Skin of body (tissue), 2 donors: ENCODE measurements around the gene RNU6-1. TPM values are rescaled to one million over a fixed set of nuclear protein-coding genes. Genes with fewer than 3 reads are reported as not detected.

Source experiments
- DNase-seq: peaks from one replicate; lab custom pipeline; 2025; lab: John Stamatoyannopoulos, UW
- total RNA-seq: library from RNA; depleted of rRNA; stranded (reverse); fragments of >200 nt; gene quantifications from one replicate; pipeline ENCODE4 v1.2.3, GENCODE V29; 2014

RNU6-1 gene
- total RNA-seq, 1 donor from 2014 or later, result not detected

DNA sequence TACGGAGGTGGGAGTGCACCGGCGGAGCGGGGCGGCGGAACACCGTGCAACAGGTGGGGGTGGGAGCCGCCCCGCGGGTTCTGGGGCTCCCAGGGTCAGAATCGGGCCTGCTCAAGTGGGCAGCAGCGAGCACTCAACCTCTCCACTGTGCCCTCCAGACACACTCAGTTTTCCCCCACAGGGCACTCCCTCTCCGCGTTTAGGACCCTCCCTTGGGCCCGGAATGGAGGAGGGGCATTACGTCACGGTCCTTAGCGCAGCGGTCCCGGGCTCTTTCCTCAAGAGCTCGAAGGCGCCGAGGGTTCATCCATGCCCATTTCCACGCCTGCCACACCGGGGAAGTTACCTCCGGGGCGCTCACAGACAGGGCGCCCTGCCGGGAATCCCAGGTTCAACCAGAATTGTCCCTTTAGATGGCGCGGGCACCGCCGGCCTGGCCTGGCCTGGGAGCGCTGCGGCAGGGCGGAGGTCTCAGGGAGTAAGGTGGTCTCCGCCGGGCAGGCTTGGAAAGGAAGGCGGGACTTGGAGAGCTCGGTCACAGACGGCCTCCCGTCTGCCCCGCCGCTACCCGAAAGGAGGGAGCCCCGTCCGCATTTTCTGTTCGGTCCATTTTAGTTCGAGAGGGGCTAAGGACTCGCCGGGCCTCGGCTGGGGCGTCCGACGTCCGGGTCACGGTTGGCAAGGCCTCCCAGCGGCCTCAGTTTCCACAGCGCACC lies 5.1 kb downstream of the RNU6-1 start:
- no peak for DNase-seq

- no peak for DNase-seq
These were observed 5.9 kb downstream of the RNU6-1 start for GRCh38 chr15:67833710-67834511.

GRCh38 chr15:67832897-67833709 lies 6.7 kb downstream of the RNU6-1 start:
- DNase-seq, result no peak

- no peak for DNase-seq
These were observed 7.8 kb downstream of the RNU6-1 start for GRCh38 chr15:67832031-67832551.

GRCh38 chr15:67831363-67831762 lies 8.5 kb downstream of the RNU6-1 start:
- no peak for DNase-seq

- DNase-seq, result no peak
These were observed 10.0 kb downstream of the RNU6-1 start for GRCh38 chr15:67829647-67830504.

DNA sequence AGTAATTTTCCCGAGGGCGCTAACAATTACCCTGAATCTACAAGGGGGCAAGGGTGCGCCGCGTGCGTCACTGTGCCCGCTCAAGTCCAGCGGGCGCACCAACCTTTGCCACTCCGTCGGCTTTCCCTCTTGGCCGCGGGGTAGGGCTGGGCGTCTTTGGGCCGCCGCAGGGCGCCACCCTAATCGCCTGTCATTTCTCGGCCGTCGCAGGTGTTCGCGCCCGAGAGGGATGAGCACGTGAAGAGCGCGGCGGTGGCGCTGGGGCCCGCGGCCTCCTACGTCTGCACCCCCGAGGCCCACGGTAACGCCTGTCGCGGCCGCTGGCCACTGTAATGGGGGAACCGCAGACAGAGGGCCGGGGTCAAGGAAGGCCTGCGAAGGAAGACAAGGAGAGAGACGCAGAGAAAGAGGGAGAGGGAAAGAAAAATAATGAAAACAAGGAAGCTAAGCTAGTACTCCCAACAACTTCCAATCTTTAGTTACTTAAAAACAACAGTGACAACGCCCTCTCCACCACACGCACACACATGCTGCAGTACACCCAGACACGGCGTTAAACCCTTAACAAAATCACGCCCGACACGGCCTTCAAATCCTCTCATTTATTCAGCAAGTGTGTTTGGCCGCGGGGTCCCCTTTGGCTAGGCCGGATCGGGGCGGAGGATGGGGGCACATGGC lies 10.7 kb downstream of the RNU6-1 start:
- no peak for DNase-seq

DNA sequence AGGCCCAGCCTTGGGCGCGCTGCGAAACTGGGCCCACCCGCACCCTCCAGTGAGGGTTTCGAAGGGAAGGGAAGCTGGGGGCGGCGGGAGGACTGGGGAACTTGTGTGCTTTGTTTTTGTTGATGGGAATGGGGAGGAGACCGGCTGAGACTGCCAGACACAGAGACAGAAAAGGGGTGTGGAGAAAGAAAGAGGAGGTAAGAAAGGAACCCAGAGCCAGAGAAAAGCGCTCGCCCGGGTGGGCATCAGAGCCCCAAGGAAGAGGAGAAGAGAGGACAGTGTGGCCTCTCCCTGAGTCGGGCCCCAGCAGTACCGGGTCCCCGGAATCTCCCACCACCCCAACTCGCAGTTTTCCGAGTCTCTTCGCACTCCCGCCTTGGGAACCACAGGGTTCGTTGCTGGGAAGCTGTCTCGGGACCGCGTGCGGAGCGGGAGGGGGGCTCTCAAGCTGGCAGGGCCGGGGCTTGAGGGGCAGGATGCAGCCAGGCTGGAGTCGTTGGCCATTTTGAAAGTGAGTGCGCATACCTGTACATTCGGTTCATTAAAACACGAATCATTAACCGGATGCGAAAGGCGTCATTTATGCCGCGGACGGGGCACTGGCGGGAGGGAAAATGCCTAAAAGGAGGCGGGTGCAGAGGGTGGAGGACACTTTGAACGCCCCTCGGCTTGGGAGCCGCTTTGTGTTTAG lies 11.4 kb downstream of the RNU6-1 start:
- DNase-seq, result no peak

DNA sequence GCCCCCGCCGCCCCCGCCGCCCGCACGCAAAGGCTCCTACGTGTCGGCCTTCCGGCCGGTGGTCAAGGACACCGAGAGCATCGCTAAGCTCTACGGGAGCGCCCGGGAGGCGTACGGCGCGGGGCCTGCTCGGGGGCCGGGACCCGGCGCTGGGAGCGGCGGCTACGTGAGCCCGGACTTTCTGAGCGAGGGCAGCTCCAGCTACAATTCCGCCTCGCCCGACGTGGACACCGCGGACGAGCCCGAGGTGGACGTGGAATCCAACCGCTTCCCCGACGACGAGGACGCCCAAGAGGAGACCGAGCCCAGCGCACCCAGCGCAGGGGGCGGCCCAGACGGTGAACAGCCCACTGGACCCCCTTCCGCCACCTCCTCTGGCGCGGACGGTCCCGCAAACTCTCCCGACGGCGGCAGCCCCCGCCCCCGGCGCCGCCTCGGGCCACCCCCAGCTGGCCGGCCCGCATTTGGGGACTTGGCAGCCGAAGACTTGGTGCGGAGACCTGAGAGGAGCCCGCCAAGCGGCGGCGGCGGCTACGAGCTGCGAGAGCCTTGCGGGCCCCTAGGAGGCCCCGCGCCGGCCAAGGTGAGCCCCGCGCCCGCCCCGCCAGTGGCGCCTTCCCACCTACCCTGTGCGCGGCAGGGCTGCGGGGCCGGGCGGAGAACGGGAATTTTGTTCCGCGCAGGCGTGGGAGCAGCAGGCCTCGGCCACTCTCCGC lies 12.1 kb downstream of the RNU6-1 start:
- no peak for DNase-seq

DNA sequence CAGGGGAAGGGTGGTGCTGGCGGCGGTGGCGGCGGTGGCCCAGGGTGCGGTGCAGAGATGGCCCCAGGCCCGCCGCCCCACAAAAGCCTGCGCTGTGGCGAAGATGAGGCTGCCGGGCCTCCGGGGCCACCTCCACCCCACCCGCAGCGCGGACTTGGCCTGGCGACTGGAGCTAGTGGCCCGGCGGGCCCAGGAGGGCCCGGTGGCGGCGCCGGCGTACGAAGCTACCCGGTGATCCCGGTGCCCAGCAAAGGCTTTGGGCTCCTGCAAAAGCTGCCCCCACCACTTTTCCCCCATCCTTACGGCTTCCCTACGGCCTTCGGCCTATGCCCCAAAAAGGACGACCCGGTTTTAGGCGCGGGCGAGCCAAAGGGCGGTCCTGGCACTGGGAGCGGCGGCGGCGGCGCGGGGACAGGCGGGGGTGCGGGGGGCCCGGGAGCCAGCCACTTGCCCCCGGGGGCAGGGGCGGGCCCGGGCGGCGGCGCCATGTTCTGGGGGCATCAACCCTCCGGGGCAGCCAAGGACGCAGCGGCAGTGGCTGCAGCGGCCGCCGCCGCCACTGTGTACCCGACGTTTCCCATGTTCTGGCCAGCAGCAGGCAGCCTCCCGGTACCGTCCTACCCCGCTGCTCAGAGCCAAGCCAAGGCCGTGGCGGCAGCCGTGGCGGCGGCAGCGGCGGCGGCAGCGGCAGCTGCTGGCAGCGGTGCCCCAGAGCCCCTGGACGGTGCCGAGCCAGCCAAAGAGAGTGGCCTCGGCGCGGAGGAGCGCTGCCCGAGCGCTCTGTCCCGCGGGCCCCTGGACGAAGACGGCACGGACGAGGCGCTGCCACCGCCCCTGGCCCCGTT lies 12.9 kb downstream of the RNU6-1 start:
- DNase-seq, result no peak

DNA sequence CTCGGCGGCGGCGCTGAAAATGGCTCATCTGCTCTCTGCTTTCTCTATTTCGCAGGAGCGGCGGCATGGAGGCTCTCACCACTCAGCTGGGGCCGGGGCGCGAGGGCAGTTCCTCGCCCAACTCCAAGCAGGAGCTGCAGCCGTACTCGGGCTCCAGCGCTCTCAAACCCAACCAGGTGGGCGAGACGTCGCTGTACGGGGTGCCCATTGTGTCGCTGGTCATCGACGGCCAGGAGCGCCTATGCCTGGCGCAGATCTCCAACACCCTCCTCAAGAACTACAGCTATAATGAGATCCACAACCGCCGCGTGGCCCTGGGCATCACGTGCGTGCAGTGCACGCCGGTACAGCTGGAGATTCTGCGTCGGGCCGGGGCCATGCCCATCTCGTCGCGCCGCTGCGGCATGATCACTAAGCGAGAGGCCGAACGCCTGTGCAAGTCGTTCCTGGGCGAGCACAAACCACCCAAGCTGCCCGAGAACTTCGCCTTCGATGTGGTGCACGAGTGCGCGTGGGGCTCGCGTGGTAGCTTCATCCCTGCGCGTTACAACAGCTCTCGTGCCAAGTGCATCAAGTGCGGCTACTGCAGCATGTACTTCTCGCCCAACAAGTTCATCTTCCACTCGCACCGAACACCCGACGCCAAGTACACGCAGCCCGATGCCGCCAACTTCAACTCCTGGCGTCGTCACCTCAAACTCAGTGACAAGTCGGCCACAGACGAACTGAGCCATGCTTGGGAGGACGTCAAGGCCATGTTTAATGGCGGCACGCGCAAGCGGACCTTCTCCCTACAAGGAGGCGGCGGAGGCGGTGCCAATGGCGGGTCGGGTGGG lies 13.7 kb downstream of the RNU6-1 start:
- no peak for DNase-seq

DNA sequence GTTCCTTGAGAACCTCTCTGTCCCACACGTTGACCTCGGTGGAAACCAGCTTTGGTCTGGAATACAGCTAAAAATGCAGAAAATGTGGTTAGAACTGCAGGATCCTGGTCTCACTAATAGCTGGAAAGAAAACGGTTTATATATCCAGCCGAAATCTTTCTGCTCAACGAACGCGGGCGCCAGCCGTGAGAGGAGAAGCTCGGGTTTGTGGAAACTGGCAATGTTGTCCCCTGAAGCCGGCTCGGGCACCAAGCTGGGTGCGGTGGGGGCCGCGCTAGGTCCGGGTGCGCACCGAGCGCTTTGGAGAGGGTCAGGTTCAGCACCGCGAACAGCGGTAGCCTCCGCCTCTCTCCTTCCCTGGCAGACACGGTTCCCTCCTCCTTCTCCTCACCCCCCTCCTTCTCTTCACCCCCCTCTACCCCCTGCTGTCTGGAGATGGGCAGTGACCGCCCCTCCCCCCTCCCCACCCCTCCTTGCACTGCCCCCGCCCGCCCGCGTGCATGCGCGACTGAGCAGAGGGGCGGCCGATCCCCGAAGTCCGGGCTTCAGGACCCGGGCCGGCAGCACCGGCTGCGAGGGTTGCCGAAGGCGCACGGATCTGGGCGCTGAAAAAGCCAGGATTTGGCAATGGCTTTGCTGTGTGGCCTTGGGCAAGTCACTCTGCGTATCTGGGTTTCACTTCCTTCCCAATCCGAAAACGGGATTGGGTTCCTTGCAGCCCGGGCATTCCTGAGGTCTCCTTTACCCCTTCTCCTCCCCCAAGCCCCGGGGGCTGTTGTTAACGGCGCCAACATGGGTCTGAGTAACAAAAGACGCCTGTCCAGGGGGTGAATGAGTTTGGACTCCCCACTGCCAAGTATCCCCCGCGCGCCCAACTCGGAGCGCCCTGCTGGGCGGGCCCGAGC lies 14.6 kb downstream of the RNU6-1 start, which contains the start of gene SKOR1:
TSS of gene SKOR1 (plus strand) at position 534 of the 905 bp plus-strand sequence. CDS start at position 628, 94 bp downstream.
- no peak for DNase-seq

DNA sequence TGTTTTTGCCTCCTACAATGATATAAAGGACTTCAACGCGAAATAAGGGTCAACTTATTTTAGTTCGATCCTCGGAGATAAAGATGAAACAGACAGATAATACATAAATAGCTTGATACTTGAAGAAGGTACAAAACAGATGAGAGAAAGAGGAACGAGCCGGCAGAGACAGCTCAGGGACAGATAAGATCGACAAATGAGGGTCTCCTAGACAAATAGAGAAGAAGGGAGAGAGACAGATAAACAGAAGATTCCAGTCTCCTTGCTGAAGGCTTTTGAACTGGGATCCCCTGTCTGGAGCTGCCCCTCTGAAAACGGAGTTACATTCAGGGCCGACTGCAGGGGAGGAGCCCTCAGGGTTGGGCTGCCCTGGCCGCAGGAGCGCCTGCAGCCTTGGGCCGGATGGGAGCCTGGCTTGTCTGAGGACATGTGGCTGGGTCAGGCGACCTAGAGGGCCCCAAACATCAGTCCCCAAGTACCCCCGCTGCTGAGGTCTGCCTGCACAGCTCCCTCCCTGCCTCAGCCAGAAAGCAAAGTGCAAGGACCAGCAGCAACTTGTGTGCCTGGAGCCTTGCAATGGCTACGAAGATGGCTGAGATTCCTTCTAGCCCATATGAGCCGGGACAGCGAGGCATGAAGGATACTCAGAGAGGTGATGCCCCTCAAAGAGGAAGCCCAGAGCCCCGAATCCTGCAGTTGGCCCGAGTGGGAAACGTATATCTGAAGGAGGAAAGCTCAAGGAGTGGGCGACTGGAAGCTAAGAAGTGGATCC lies 15.5 kb downstream of the RNU6-1 start:
- DNase-seq, result no peak

DNA sequence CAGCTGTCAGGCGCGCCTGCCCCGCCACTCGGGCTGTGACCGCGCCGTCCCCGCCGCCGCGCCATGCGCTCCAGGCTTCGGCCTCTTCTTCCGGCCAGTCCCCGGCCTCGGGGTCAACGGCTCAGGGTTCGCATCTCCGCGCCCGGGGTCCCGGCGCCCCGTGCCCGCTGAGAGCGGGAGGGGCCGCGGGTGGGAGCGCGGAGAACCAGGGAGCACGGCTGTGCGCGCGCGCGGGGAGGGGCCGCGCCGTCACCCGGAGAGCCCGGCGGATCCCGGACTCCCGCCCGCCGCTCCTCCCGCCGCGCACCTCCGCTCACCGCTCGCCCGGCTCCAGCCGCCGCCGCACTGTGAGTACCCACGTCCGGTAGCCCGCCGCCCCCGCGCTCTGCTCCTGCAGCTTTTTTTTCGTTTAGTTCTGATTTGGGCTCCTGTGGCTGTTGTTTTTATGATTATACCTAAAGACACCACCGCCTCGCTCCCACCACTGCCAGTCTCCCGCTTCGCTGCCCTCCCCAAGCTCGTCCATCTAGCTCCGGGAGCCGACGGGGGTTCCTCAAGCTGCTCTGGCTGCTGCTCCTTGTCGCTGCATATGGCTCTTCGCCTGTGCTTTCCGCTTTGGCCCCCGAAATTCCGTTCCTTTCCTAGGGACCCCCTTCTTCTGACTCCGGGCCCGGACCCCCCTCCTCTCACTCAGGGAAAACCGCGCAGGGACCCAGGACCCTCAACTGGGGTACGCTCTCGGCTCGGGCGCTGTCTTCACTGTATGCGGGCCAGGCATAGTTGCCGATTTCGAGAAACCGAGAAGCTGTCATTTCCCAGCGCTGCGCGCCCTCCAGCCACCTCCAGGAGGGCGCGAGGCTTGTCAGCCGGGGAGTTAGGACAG lies 16.3 kb downstream of the RNU6-1 start:
- no peak for DNase-seq
